GM19043 (cell line): ENCODE measurements around the gene TOM1L1.

Experiments
- ATAC-seq: cut with Tn5 transposase; IDR thresholded peaks from one replicate; pipeline ENCODE4 v1.9.1; 2021; ENCODE audit warnings: low read depth; ENCODE audit not compliant: unreplicated experiment

TOM1L1 gene

DNA sequence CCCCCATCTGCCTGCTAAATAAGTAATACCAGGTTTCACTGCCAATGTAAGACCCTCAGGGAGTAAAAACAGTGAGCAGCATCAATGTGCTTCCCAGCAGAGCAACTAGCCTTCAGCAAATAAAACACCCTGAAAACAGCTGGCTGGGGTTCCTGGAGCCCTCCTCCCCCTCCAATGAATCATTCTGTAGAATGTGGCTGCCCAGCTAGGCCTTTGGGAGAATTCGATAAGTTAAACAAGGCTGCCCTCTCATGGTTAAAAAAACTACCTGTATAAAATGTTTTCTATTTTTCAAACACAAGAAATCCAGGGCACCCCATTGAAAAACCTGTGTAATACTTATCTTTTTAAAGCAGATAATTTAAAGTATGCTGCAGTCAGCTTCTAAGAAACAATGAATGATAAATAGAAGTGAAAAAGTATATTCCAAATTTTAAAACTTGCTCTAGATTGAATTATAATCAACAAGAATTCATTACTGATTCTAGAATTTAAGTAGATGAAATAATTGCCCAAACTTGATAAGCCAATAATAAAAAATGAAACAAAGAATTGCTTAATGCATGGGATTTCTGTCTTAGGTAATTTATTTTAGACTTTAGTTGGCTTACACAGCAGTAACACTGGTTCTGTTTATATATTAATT is 9.4 kb upstream of the TOM1L1 start:
- no peak for ATAC-seq

DNA sequence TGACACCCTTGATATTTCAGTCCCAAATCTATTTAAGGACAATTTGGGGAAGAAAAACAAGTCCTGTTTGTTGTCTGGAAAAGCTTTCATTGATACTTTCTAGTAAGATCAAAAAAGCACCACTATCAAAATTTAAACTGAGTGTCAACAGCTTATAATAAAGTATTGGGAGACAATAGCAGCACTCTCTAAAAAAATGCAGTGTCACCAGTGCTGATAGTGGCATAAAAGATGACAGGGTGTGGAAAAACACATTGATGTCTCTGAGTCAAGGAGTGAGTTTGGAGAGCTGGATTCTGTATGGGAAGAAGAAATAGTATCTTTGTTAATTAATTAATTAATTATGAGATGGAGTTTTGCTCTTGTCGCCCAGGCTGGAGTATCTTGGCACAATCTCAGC is 8.3 kb upstream of the TOM1L1 start:
- no peak for ATAC-seq

DNA sequence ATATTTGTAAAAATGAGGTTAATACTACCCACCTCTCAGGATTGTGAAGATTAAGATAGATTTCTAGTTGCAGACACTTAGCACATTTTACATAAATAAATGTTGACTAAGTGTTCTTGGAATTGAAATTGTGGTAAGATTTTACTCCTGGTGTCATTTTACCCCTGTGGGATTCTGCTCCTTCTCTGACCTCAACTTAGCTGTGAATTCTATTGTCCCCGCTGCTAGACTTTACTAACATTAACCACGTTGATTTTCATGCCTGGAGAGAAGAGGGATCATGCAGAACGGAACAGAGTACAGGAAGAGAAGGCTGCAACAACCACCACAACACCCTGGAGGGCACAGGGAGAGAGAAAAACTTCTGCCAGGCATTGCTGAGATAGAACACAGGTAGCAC is 2.1 kb upstream of the TOM1L1 start:
- ATAC-seq, result no peak

DNA sequence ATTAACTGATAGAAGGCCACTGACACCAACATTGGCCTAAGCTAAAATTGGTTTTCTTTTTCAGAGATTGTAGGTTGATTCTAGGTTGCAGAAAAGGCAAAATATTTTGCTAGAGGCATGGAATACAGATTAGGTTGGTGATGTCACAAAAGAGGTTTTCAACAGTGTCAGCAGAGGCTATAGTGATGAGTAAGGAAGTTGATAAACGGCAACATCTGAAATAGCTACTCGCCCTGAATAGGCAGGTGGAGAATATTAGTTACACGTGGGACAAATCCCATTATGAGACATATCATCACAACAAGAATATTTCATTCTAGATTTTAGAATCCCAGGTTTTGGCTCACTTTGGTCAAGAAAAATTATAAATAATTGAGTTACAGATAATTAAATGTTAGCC is 1.5 kb upstream of the TOM1L1 start:
- no peak for ATAC-seq

DNA sequence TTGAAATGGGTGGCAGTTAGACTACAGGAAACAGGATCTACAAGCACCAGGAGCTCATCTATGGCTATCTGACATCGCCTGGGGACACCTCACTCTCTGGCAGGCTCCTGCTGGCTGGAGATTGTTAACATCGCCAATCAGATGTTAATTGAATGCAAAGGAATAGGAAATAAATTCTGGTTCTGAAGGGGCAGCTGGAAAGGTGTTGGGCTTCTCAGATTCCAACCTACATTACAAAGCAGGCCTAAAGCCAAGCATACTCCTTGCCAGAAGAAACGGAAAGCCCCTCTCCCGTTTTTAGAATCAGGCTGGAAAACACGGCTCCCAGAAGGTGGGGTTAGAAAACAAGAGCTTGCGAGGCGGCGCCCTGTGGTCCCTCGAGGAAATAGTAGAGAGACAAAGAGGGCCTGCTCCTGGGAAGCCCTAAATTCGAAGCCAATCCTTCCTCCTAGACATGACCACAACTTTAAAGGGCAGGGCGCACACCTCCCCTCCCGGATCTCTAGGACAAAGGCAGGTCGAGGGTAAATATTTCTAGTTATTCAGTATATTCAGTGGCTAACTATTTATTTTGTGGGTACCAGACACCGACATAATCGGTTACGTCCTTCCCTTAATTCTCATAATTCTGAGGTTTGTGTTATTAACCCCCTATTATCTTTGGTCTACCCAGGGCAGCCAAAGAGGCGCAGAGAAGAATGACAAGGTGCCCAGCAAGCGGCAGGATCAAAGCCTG is 763 bp upstream of the TOM1L1 start:
- ATAC-seq, result no peak

DNA sequence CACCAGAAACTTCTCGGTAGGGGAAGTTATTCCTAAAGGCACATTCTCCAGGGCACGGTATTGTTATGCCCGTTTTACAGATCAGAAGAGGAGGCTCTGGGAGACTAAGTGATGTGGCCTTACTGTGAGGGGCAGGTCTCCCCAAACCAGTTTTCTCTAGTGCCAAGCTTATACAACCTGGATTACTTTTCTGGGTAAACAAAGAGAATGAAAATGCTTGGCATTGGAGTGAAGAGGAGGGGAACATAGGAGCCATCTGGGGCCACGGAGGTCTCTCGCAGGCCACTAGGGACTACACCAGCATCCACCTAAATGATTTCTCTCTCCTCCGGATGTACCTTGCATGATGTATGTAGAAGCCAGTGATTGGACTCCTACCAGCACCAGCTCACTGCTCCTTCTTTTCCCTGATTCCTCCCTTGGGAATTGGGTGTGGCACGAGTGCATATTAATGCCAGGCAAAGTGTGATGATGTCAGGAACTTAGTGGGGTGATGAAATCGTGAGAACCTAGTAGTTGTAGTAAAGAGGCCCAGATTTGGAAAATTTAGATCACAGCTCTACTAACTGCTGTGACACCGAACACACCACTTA is 674 bp downstream of the TOM1L1 start:
- ATAC-seq, result no peak

DNA sequence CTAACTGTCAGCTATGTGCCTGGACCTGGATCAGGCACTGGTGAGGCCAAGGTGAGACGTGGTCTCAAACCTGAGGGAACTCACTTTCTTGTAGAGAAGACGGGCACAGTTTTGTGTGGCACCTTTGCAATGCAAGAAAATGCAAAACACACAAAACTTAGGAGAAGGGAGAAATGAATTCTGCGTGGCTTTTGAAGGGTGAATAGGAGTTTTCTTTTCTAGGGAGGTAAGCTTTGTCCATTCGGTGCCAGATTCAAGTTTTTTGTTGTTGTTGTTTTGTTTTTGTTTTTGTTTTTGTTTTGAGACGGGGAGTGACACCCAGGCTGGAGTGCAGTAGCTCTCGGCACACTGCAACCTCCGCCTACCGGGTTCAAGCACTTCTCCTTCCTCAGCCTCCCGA is 1.4 kb downstream of the TOM1L1 start:
- ATAC-seq, result no peak

DNA sequence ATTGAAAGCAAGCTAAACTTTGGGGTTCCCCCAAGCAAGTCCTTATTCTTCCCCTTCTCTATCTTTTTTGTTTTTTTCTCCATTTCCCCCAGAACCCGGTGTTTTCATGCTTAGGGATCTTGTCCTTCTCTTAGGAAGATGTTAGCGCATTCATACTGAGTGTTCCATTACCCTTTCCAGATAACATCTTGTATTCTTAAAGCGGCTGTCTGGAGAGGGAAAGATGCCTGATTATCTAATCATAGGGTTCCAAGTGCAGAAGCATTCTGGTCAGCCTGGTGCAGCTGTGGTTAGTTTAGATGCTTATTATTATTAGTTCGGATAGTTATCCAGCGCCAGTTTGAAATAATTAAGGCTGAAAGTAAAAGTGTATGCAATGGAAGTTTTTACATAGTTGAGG is 2.0 kb downstream of the TOM1L1 start:
- ATAC-seq, result no peak

DNA sequence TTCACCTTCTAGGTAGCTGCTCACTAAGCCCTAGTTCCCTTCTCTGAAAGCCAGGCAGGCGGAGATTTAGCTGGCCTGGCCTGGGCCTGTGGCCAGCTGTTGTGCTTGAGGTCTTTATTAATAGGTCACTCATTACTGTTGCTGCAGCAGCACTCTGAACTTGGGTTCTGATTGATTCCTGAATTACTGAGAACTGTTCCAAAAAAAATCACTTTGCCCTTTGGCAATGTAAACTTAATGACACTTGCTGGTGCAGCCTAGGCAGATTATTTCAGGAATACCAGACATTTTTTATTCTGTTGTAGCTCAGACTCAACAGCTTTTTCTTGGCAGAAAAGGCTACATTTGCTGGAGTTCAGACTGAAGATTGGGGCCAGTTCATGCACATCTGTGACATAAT is 2.7 kb downstream of the TOM1L1 start:
- peak; percentile 61 for ATAC-seq

DNA sequence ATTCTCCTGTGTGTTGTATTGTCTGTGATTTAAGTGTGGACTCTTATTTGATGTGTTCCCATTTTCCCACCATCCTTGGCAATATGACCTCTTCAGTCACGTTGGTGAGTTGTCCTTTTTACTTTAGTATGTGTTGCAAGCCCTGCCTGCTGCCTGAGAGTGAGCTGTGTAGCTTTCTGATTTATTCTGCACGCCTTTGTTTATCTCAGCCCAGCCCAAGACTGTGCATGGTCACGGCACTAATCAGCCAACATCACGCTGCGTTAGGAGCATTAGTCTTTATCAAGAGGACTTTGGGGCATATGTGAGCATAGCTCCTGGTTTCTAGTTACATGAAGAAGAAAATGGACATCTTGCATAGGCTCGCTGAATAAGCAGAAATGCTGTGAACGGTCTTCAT is 6.0 kb downstream of the TOM1L1 start:
- ATAC-seq, result no peak

DNA sequence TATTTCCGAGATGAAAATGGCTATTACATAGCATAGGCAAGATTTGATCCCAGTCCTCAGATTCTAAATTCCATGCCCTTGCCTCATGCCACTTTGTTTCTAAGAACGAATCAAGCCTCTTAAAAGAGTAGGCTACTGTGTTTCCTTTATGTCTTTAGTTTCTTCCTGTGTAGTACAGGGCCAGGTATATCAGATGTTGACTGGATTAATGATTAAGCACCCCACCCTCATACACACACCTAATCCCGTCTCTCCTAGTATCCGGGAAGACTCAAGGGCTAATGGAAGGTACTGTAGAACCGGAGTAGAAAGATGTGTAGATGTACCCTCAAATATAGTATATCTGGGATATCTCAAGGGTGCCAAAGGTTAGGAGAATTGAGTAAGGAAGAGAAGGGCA is 6.7 kb downstream of the TOM1L1 start:
- ATAC-seq, result no peak

DNA sequence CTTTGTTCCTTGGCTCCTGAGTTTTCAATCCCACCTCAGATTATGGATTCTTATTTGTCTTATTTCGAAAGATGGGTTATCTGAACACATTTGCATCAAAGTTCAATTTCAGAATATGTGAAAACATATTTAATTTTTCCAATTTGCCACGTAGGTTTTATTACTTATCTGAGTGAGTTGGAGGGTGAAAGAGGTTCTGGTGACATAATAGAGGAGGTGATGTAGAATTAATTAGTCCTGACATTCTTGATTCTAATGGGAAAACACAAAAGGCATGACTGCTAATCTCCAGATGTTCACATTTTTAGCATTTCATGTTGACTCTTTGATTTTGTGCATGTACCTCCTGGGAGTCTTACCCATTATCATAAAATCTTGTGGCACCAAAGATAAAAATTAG is 9.1 kb downstream of the TOM1L1 start:
- no peak for ATAC-seq

DNA sequence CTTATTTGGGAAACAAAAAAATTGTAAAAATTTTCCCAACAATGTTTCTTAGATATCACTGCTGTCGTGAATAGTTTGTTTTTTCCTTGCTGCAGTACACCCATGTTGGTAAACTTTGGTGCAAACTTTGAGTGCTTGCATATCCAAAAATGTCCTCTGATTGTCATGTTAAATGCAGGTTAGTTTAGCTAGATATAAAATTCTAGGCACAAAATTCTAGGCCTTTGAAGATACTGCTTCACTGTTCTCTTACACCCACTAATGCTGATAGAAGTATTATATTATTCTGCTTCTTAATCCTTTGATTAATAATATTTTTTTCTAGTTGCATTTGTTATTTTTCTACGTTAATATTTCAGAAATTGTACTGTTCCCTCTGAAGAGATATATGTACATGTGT is 16.1 kb downstream of the TOM1L1 start:
- no peak for ATAC-seq

DNA sequence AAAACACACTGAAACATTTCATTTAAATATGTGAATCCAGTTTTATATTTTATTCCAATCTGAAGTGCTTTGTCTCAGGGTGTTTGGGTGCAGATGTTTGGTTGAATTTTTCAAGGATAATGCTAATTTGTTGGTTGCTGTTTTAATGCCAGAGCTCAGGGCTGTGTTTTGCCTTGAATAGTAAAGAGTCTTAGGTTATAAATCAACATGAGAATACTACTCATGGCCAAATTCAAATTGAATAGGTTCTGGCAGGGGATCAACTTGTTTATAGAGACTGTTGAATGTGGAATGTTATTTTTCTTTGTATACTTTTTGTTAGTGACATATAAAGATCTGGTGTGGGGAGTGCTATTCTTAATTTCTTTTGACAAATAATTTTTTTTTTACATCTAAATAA is 18.8 kb downstream of the TOM1L1 start:
- ATAC-seq, result no peak

DNA sequence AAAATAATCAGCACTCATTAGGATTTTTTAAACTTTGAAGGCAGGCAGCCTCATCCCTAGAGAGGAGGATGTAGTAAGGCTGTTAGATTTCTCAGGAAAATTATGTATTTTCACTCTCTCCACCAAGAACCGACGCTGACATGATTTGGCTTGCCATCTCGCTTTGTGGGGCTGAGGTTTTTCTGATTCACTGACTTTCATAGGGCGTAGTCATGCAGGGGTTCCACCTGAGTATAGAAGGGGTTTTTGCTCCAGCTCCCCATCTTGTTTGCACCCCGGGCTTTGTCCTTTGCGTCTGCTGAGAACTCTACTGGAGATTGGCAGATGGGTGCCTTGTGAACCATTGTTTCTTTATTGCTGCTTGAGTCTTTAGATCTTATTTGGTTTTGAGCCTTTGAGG is 20.2 kb downstream of the TOM1L1 start:
- no peak for ATAC-seq

DNA sequence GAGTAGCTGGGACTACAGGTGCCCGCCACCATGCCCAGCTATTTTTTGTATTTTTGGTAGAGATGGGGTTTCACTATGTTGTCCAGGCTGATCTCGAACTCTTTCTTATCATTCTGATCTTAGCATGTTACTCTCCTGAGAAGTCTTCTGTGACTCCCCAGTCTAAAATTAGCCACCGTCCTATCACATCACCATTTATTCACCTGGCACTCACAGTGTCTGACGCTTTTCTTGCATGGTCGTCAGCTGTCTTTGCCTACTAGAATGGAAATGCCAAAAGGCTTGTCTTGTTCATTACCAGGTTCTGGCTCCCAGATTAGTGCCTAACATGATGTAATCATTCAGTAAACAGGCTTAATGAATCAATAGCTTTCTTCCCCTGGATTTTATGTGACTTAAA is 23.8 kb downstream of the TOM1L1 start:
- no peak for ATAC-seq

DNA sequence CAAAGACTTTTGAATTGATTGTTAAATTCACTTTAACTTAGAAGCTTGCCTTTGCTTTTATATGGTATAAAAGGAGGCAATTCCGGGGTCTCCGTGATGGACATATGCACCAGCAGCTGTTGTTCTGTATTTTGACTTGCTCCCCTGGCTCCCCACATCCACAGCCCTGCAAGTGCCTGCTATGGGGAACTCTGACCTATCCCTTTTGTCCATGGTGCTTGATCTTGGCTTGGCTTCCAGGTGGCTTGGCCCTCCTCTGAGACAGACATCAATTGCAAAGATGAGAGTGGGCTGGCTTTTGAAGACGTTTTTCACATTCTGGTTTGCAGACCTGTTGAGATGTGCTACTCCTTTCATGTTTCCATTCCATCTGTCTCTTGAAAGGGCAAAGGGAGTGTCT is 26.9 kb downstream of the TOM1L1 start:
- ATAC-seq, result no peak

DNA sequence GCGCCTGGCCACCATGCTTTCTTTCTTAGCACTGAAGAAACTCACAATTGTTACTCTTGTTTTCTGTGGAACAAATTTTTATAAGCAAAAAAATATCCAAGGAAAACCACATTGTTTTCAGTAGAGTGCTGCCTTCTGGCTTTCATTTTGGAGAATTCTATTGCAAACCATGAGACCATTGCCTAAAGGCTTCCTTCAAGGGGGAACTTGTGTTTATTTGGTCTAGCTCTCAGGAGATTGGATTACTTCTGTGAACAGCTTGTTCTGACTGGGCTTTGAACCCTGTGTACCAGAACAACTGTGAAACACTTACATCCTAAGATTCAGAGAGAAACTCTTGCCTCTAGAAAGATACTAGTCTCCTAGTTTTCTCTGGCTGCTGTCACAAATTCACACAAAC is 32.1 kb downstream of the TOM1L1 start:
- ATAC-seq, result no peak

DNA sequence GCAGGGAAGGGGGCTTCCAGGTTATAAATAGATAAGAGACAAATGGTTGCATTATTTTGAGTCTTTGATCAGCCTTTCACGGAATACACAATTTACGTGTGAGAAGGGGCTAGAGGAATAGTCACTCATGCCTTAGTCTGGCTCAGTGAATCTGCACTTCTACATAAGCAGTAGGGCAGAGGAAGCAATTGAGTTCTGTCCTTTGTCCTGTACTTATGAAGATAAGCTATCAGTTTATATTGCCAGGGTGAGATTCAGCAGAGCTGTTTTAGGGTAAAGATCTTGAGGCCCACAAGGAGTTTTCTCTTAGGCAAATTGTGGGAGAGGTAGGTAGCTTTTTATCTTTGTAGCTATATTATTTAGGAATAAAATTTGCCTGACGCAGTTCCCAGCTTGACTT is 33.3 kb downstream of the TOM1L1 start:
- ATAC-seq, result no peak

DNA sequence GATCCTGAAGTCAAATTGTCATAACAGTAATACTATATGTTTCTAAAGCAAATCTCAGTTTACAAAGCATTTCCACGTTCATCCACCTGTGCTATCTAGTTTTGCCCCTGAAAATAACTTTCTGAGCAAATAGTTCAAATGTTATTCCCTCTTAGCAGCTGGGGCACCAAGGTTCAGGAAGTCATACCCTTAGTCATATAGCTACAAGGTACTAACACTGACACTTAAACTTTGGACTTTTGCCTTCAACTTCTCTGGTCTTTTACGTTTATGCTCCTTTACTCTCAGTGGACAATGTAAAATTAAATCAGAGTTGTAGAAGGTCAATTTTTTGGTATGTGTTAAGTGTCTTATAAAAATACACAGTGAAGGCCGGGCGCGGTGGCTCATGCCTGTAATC is 34.8 kb downstream of the TOM1L1 start:
- no peak for ATAC-seq

DNA sequence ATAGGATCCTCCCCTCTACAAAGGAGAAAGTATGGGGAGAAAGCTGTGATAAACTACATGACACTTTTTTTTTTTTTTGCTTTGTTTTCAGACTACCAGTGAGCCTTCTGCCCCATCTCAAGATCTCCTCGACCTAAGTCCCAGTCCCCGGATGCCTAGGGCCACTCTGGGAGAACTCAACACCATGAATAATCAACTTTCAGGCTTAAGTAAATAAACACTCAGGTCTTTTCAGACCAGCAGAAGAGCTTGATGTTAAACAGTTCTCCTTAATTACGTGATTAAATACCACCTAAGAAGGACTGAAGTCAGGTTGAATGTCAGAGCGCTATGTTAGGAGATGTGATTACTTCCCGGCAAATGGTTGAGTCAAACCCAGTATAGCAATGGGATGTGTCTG is 36.4 kb downstream of the TOM1L1 start:
- no peak for ATAC-seq

DNA sequence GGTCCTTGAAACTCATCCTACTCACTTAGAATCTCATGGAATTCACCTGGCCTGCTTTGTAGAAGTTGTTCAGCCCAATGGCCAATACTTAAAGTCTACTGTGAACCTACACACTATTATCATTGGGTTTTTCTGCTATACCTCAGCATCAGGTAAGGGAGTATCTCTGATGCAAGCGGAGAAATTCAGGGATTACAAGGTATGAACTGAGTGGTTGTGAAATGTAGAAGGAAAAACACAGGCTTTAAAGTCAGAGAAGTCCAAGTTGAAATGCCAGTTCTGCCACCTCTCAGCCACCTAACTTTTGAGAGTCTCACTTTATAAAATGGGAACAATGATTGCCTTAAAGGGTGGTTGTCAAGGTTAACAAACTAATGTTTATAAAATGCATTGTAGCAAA is 36.8 kb downstream of the TOM1L1 start:
- no peak for ATAC-seq
